Progenitor cell of endocrine pancreas (in vitro differentiated cells): ENCODE data around the gene ACSM6. TPM values are rescaled to one million over a fixed set of nuclear protein-coding genes. Genes with fewer than 3 reads are reported as not detected.

Source experiments
- DNase-seq: peaks from one replicate; pipeline ENCODE4 v3.0.0; 2021; ENCODE audit warnings: low spot score; ENCODE audit not compliant: unreplicated experiment
- H3K27ac Mint-ChIP-seq: 2 replicates; pipeline ENCODE4 v1.8.0; 2021; ENCODE audit warnings: mild to moderate bottlenecking, moderate library complexity, mixed read lengths
- H3K27me3 Mint-ChIP-seq: 2 replicates; pipeline ENCODE4 v1.8.0; 2021; ENCODE audit warnings: mixed read lengths
- H3K36me3 Mint-ChIP-seq: 2 replicates; pipeline ENCODE4 v1.8.0; 2022; ENCODE audit warnings: mixed read lengths; ENCODE audit not compliant: insufficient read depth
- H3K4me1 Mint-ChIP-seq: 2 replicates; pipeline ENCODE4 v1.8.0; 2021; ENCODE audit warnings: low read depth, mixed read lengths
- H3K4me3 Mint-ChIP-seq: 2 replicates; pipeline ENCODE4 v1.8.0; 2021; ENCODE audit warnings: low read depth, mild to moderate bottlenecking, moderate library complexity, mixed read lengths
- H3K9me3 Mint-ChIP-seq: 2 replicates; pipeline ENCODE4 v1.8.0; 2021; ENCODE audit warnings: low read depth, mixed read lengths
- CTCF ChIP-seq: fragments of 200-600 bp; sonication (generic); IDR thresholded peaks from one replicate; pipeline ENCODE4 v1.5.0; 2021; ENCODE audit warnings: antibody characterized with exemption, mild to moderate bottlenecking; ENCODE audit not compliant: unreplicated experiment
- long read RNA-seq: library from polyadenylated mRNA; unstranded; transcript quantifications from one replicate; pipeline ENCODE4 v2.0.0, GENCODE V29; 2020
- total RNA-seq: library from RNA; stranded (reverse); gene quantifications from 2 replicates; pipeline ENCODE4 v1.2.1, GENCODE V29; 2021

Gene ACSM6
- total RNA-seq: not detected in 2 replicates
- long read RNA-seq, partial matches to known transcripts: 0 of 3 reads
- long read RNA-seq, other reads (novel, unspliced or antisense): 3 of 3 reads

- Mint-ChIP-seq H3K4me3 (no peak within 1 kb of the TSS), H3K27me3 (no peaks in the 10 kb centered on the region)
Measured at GRCh38 chr10:95193944-95194343, at the start of gene ACSM6. TSS of gene ACSM6 (plus strand) at chr10:95194238. CDS start at chr10:95194486, 248 bp downstream.

GRCh38 chr10:95168694-95169093 is 25.3 kb upstream of the ACSM6 start:
- H3K4me3 Mint-ChIP-seq: no peak overlapping the region
- H3K27me3 Mint-ChIP-seq: no peaks in the 10 kb centered on the region
- no peak for DNase-seq
- H3K36me3 Mint-ChIP-seq: peaks cover 38% of the 10 kb centered on the region
- TF ChIP-seq CTCF: no peak
- peaks cover 19% of the 10 kb centered on the region for H3K9me3 Mint-ChIP-seq
- H3K27ac Mint-ChIP-seq: no peak overlapping the region
- H3K4me1 Mint-ChIP-seq: no peaks in the 10 kb centered on the region

More at GRCh38 chr10:95193944-95194343, at the start of gene ACSM6:
- H3K36me3 Mint-ChIP-seq: peaks cover 7% of the 10 kb centered on the region
- peaks cover 11% of the 10 kb centered on the region for H3K4me1 Mint-ChIP-seq
- H3K9me3 Mint-ChIP-seq: no peaks in the 10 kb centered on the region
- H3K27ac Mint-ChIP-seq: no peak within 1 kb of the TSS
- no peak for DNase-seq
- TF ChIP-seq CTCF: no peak

- H3K36me3 Mint-ChIP-seq: peaks cover 33% of the 10 kb centered on the region
Measured at GRCh38 chr10:95169522-95169921, 24.5 kb upstream of the ACSM6 start.

GRCh38 chr10:95170790-95171189 is 23.2 kb upstream of the ACSM6 start:
- H3K4me1 Mint-ChIP-seq: no peaks in the 10 kb centered on the region
- TF ChIP-seq CTCF: no peak
- peaks cover 33% of the 10 kb centered on the region for H3K36me3 Mint-ChIP-seq
- no peak overlapping the region for H3K4me3 Mint-ChIP-seq
- H3K9me3 Mint-ChIP-seq: peaks cover 13% of the 10 kb centered on the region
- no peaks in the 10 kb centered on the region for H3K27me3 Mint-ChIP-seq
- no peak overlapping the region for H3K27ac Mint-ChIP-seq
- no peak for DNase-seq

More at GRCh38 chr10:95169522-95169921, 24.5 kb upstream of the ACSM6 start:
- no peak for DNase-seq
- no peaks in the 10 kb centered on the region for H3K4me1 Mint-ChIP-seq
- peaks cover 16% of the 10 kb centered on the region for H3K9me3 Mint-ChIP-seq
- no peak for TF ChIP-seq CTCF
- H3K27me3 Mint-ChIP-seq: no peaks in the 10 kb centered on the region
- no peak overlapping the region for H3K4me3 Mint-ChIP-seq
- no peak overlapping the region for H3K27ac Mint-ChIP-seq

GRCh38 chr10:95171336-95171735 is 22.7 kb upstream of the ACSM6 start:
- peaks cover 11% of the 10 kb centered on the region for H3K9me3 Mint-ChIP-seq
- no peak overlapping the region for H3K4me3 Mint-ChIP-seq
- H3K27ac Mint-ChIP-seq: no peak overlapping the region
- no peaks in the 10 kb centered on the region for H3K27me3 Mint-ChIP-seq
- no peaks in the 10 kb centered on the region for H3K4me1 Mint-ChIP-seq
- peaks cover 31% of the 10 kb centered on the region for H3K36me3 Mint-ChIP-seq
- no peak for DNase-seq
- TF ChIP-seq CTCF: no peak
